ENCODE results near the gene POU3F3. TPM values are rescaled to one million over a fixed set of nuclear protein-coding genes. Genes with fewer than 3 reads are reported as not detected.

POU3F3 gene
- polyA plus RNA-seq, 1 donor (not counting 4 experiments of a cell fraction or from before 2014, with no cell fraction given) = not detected

GRCh38 chr2:104840156-104840555 is 13.8 kb upstream of the POU3F3 start:
- H3K4me2 ChIP-seq (ENCODE audit: control insufficient read depth, extremely low read depth, insufficient read depth, low read depth, low read length) = no peak overlapping the region
- peaks cover 37% of the 10 kb centered on the region for H3K27me3 ChIP-seq (ENCODE audit: control insufficient read depth, extremely low read depth, insufficient read depth, low read length)
- no peaks in the 10 kb centered on the region for H3K9me3 ChIP-seq (ENCODE audit: control insufficient read depth, low read depth, low read length)
- no peak overlapping the region for H3K4me3 ChIP-seq (ENCODE audit: control insufficient read depth in 2 of 3, extremely low read depth in 1 of 3, insufficient read depth in 2 of 3, low read depth in 1 of 3, low read length in 3 of 3)
- no peaks in the 10 kb centered on the region for H3K79me2 ChIP-seq (ENCODE audit: control insufficient read depth, insufficient read depth, low read length)
- no peak for DNase-seq (ENCODE audit: low read depth, low spot score)
- dilution Hi-C loops (cut with MboI; ENCODE audit: extremely low pct_ligation_motif_present, low sequenced_read_pairs) = no loop called here
- H3K36me3 ChIP-seq (ENCODE audit: control insufficient read depth in 2 of 2, extremely low read depth in 1 of 2, insufficient read depth in 2 of 2, low read length in 2 of 2) = no peaks in the 10 kb centered on the region
- no peaks in the 10 kb centered on the region for H3K4me1 ChIP-seq (ENCODE audit: control insufficient read depth, extremely low read depth, insufficient read depth, low read length)
- no peaks in the 10 kb centered on the region for H4K20me1 ChIP-seq (ENCODE audit: control insufficient read depth, extremely low read depth, insufficient read depth, low read length)
- no peaks in the 10 kb centered on the region for H3K9me1 ChIP-seq (ENCODE audit: control insufficient read depth, extremely low read depth, insufficient read depth, low read length)
- FAIRE-seq = no peak
- TF ChIP-seq EZH2 (IDR thresholded peaks at IDR 0.05; ENCODE audit: low read length) (no peak), CTCF (optimal IDR thresholded peaks at IDR 0.05 in 1 of 3, IDR thresholded peaks at IDR 0.05 in 1 of 3, conservative IDR thresholded peaks at IDR 0.05 in 1 of 3; ENCODE audit: extremely low read depth in 1 of 3, insufficient read depth in 2 of 3, low read length in 3 of 3) (no peak)
- no peak overlapping the region for H3K9ac ChIP-seq (ENCODE audit: control insufficient read depth, extremely low read depth, insufficient read depth, low read length)
- no peak overlapping the region for H2AFZ ChIP-seq (ENCODE audit: control insufficient read depth, low read length)
- H3K27ac ChIP-seq (ENCODE audit: control insufficient read depth, insufficient read depth, low read length) = no peak overlapping the region

- no peaks in the 10 kb centered on the region for H3K36me3 ChIP-seq (ENCODE audit: control insufficient read depth in 2 of 2, extremely low read depth in 1 of 2, insufficient read depth in 2 of 2, low read length in 2 of 2)
Measured at GRCh38 chr2:104840893-104841585, 12.9 kb upstream of the POU3F3 start.

More at GRCh38 chr2:104840893-104841585, 12.9 kb upstream of the POU3F3 start:
- Histone ChIP-seq H3K9ac (ENCODE audit: control insufficient read depth, extremely low read depth, insufficient read depth, low read length) (no peak overlapping the region), H3K4me2 (ENCODE audit: control insufficient read depth, extremely low read depth, insufficient read depth, low read depth, low read length) (no peak overlapping the region), H3K27ac (ENCODE audit: control insufficient read depth, insufficient read depth, low read length) (no peak overlapping the region), H3K9me1 (ENCODE audit: control insufficient read depth, extremely low read depth, insufficient read depth, low read length) (no peaks in the 10 kb centered on the region), H3K9me3 (ENCODE audit: control insufficient read depth, low read depth, low read length) (no peaks in the 10 kb centered on the region), H3K79me2 (ENCODE audit: control insufficient read depth, insufficient read depth, low read length) (no peaks in the 10 kb centered on the region), H3K4me3 (ENCODE audit: control insufficient read depth in 2 of 3, extremely low read depth in 1 of 3, insufficient read depth in 2 of 3, low read depth in 1 of 3, low read length in 3 of 3) (no peak overlapping the region), H3K27me3 (ENCODE audit: control insufficient read depth, extremely low read depth, insufficient read depth, low read length) (peaks cover 46% of the 10 kb centered on the region), H3K4me1 (ENCODE audit: control insufficient read depth, extremely low read depth, insufficient read depth, low read length) (no peaks in the 10 kb centered on the region), H2AFZ (ENCODE audit: control insufficient read depth, low read length) (no peak overlapping the region), H4K20me1 (ENCODE audit: control insufficient read depth, extremely low read depth, insufficient read depth, low read length) (no peaks in the 10 kb centered on the region)
- FAIRE-seq = no peak
- DNase-seq (ENCODE audit: low read depth, low spot score) = no peak
- TF ChIP-seq CTCF (optimal IDR thresholded peaks at IDR 0.05 in 1 of 3, IDR thresholded peaks at IDR 0.05 in 1 of 3, conservative IDR thresholded peaks at IDR 0.05 in 1 of 3; ENCODE audit: extremely low read depth in 1 of 3, insufficient read depth in 2 of 3, low read length in 3 of 3) = no peak
- no peak for TF ChIP-seq EZH2 (IDR thresholded peaks at IDR 0.05; ENCODE audit: low read length)
- dilution Hi-C loops (cut with MboI; ENCODE audit: extremely low pct_ligation_motif_present, low sequenced_read_pairs) = no loop called here

All from keratinocyte (primary cell).